ENCODE results near the gene GSG1L.

GRCh38 chr16:27843800-27844199 lies 219.7 kb downstream of the GSG1L start:
- no peak for TF ChIP-seq POLR2AphosphoS5 (IDR thresholded peaks at IDR 0.05; ENCODE audit: low read depth, low read length)
- no peak for TF ChIP-seq PAX5 (IDR thresholded peaks at IDR 0.05; ENCODE audit: insufficient read depth, low read length, severe bottlenecking)
- TF ChIP-seq POLR2A (IDR thresholded peaks at IDR 0.05; ENCODE audit: low read depth, low read length): no peak
- TF ChIP-seq POU2F2 (IDR thresholded peaks at IDR 0.05; ENCODE audit: low read depth, low read length): no peak
- no peak for TF ChIP-seq TAF1 (IDR thresholded peaks at IDR 0.05; ENCODE audit: low read depth, low read length)
